Measurements from ENCODE around the gene KRTAP9-7. TPM values are rescaled to one million over a fixed set of nuclear protein-coding genes. Genes with fewer than 3 reads are reported as not detected.
"Not testable (repeated sequence)": the region's sequence is repeated elsewhere in the genome, so short reads cannot be mapped to it uniquely, and the experiment has no call there.

The KRTAP9-7 gene
- total RNA-seq, 1 donor from 2014 or later: not detected

GRCh38 chr17:41249637-41250240, 25.8 kb upstream of the KRTAP9-7 start, which contains the start of gene KRTAP9-4:
KRTAP9-4 (plus strand) TSS chr17:41249687; CDS start chr17:41249721, 34 bp downstream.
- not testable (repeated sequence) for H3K27ac Mint-ChIP-seq; H3K36me3 Mint-ChIP-seq; H3K9me3 Mint-ChIP-seq; DNase-seq (ENCODE audit: low spot score in 2 of 2, unreplicated experiment in 2 of 2); H3K4me3 Mint-ChIP-seq
- Mint-ChIP-seq H3K4me1 (peaks cover 13% of the 10 kb centered on the region), H3K27me3 (ENCODE audit: low read depth) (peaks cover 48% of the 10 kb centered on the region)

DNA sequence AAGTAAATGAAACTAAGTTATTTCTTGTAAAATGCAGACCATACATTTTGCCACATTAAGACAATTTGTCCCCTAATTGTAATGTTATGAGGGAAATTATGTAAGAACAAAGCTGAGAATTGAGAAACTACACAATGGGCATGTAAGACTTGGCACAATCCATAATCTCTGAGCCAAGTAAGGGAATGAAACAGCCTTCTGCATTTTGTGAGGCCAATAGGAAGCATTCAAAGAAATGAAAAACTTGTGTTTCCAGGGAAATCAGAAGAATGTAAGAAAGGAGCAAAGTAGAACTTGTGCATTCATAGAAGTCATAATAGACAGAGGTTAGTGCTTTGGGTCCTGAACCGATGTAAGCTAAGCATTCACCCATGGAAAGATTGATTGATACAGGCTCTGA, 24.2 kb upstream of the KRTAP9-7 start:
- no peak for DNase-seq (ENCODE audit: low spot score in 2 of 2, unreplicated experiment in 2 of 2)
- H3K9me3 Mint-ChIP-seq: no peaks in the 10 kb centered on the region
- peaks cover 13% of the 10 kb centered on the region for H3K4me1 Mint-ChIP-seq
- no peaks in the 10 kb centered on the region for H3K36me3 Mint-ChIP-seq
- H3K27ac Mint-ChIP-seq: no peak overlapping the region
- no peak for TF ChIP-seq CTCF (IDR thresholded peaks at IDR 0.05; ENCODE audit: unreplicated experiment)
- no peak overlapping the region for H3K4me3 Mint-ChIP-seq
- peaks cover 58% of the 10 kb centered on the region for H3K27me3 Mint-ChIP-seq (ENCODE audit: low read depth)

DNA sequence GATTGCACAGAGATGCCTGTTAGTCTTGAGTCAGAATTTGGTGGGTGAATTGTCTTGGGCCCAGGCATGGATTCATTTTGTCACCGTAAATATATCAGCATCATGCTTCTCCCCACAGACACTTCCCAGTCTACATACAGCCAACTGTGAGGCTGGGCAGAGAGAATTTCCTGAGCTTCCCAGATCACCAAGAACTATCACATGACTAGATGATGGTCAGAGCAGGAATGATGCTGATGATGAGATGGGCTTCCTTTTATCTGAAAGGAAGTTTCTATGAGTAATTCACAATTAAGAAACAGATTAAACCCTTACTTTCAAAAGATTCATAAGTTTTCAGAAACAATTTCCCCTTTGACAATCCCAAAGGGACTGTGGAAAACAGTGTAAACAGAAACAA, 20.6 kb upstream of the KRTAP9-7 start:
- no peaks in the 10 kb centered on the region for H3K36me3 Mint-ChIP-seq
- H3K4me3 Mint-ChIP-seq: no peak overlapping the region
- no peaks in the 10 kb centered on the region for H3K9me3 Mint-ChIP-seq

GRCh38 chr17:41255381-41256290, 19.9 kb upstream of the KRTAP9-7 start, which contains the start of gene KRTAP9-9:
KRTAP9-9 (plus strand) TSS chr17:41255384.
- not testable (repeated sequence) for H3K27ac Mint-ChIP-seq; H3K9me3 Mint-ChIP-seq; H3K36me3 Mint-ChIP-seq; DNase-seq (ENCODE audit: low spot score in 2 of 2, unreplicated experiment in 2 of 2); H3K4me3 Mint-ChIP-seq; H3K4me1 Mint-ChIP-seq
- H3K27me3 Mint-ChIP-seq (ENCODE audit: low read depth): peaks cover 55% of the 10 kb centered on the region

More for the DNA sequence above, 20.6 kb upstream of the KRTAP9-7 start:
- DNase-seq (ENCODE audit: low spot score in 2 of 2, unreplicated experiment in 2 of 2): no peak
- Mint-ChIP-seq H3K4me1 (peaks cover 7% of the 10 kb centered on the region), H3K27ac (no peak overlapping the region), H3K27me3 (ENCODE audit: low read depth) (peaks cover 59% of the 10 kb centered on the region)
- no peak for TF ChIP-seq CTCF (IDR thresholded peaks at IDR 0.05; ENCODE audit: unreplicated experiment)

GRCh38 chr17:41256291-41256685, 19.2 kb upstream of the KRTAP9-7 start:
- TF ChIP-seq CTCF (IDR thresholded peaks at IDR 0.05; ENCODE audit: unreplicated experiment): no peak
- DNase-seq (ENCODE audit: low spot score in 2 of 2, unreplicated experiment in 2 of 2): no peak
- H3K36me3 Mint-ChIP-seq: no peaks in the 10 kb centered on the region
- H3K4me3 Mint-ChIP-seq: no peak overlapping the region
- H3K4me1 Mint-ChIP-seq: peaks cover 7% of the 10 kb centered on the region
- H3K27me3 Mint-ChIP-seq (ENCODE audit: low read depth): peaks cover 52% of the 10 kb centered on the region
- no peaks in the 10 kb centered on the region for H3K9me3 Mint-ChIP-seq
- no peak overlapping the region for H3K27ac Mint-ChIP-seq

GRCh38 chr17:41258406-41258805, 17.1 kb upstream of the KRTAP9-7 start:
- H3K27ac Mint-ChIP-seq: no peak overlapping the region
- no peaks in the 10 kb centered on the region for H3K36me3 Mint-ChIP-seq
- no peaks in the 10 kb centered on the region for H3K9me3 Mint-ChIP-seq
- no peak for TF ChIP-seq CTCF (IDR thresholded peaks at IDR 0.05; ENCODE audit: unreplicated experiment)
- DNase-seq (ENCODE audit: low spot score in 2 of 2, unreplicated experiment in 2 of 2): no peak
- H3K27me3 Mint-ChIP-seq (ENCODE audit: low read depth): peaks cover 45% of the 10 kb centered on the region
- no peak overlapping the region for H3K4me3 Mint-ChIP-seq
- no peaks in the 10 kb centered on the region for H3K4me1 Mint-ChIP-seq
